IMR-90 (cell line): ENCODE measurements around the gene LCN10. TPM values are rescaled to one million over a fixed set of nuclear protein-coding genes. Genes with fewer than 3 reads are reported as not detected.

Experiments used
- ATAC-seq: fragments of 200-7000 bp; cut with Tn5 transposase; 2 replicates; pipeline ENCODE4 v1.9.1; 2020; ENCODE audit warnings: low read depth, mild to moderate bottlenecking, moderate library complexity
- BruUV-seq: library from RNA; stranded (reverse); fragments of 400-500 nt; replicated peaks from 2 replicates; lab custom pipeline; 2021; lab: Mats Ljungman, UMichigan
- CTCF ChIA-PET: fragments of 300-600 bp; formaldehyde crosslinking; extraction: SDS; loops from one replicate; lab custom pipeline; 2021; ENCODE audit warnings: antibody characterized with exemption; lab: Yijun Ruan, JAX
- POLR2A ChIA-PET: fragments of 300-600 bp; sonication (Branson Sonifier 250); formaldehyde crosslinking; loops from one replicate; lab custom pipeline; 2022; ENCODE audit warnings: antibody characterized with exemption; ENCODE audit not compliant: unreplicated experiment; lab: Charles Lee
- DNase-seq: peaks from one replicate; pipeline ENCODE4 v3.0.0; 2013
- H2AFZ ChIP-seq: replicated peaks from 2 replicates; pipeline ENCODE3; 2013; ENCODE audit warnings: low read length, mild to moderate bottlenecking; ENCODE audit not compliant: poor library complexity
- H2AK5ac ChIP-seq: 2 replicates; pipeline ENCODE4 v1.6.1; 2013; ENCODE audit warnings: low read depth, low read length, inconsistent platforms
- H2AK9ac ChIP-seq: replicated peaks from 2 replicates; pipeline ENCODE3; 2013; ENCODE audit warnings: mild to moderate bottlenecking, low read depth, low read length, moderate library complexity; ENCODE audit not compliant: poor library complexity
- H2BK120ac ChIP-seq: 2 replicates; pipeline ENCODE4 v1.6.1; 2013; ENCODE audit warnings: low read depth, low read length, inconsistent platforms
- H2BK15ac ChIP-seq: 3 replicates; pipeline ENCODE4 v1.6.1; 2013; ENCODE audit warnings: low read depth, low read length, inconsistent platforms
- H2BK20ac ChIP-seq: 2 replicates; pipeline ENCODE4 v1.6.1; 2013; ENCODE audit warnings: low read depth, mild to moderate bottlenecking, inconsistent platforms, low read length, moderate library complexity
- H2BK5ac ChIP-seq: 2 replicates; pipeline ENCODE4 v1.6.1; 2013; ENCODE audit warnings: mild to moderate bottlenecking, low read depth, low read length, inconsistent platforms; ENCODE audit not compliant: poor library complexity, severe bottlenecking
- H3K14ac ChIP-seq: replicated peaks from 2 replicates; pipeline ENCODE4 v1.6.1; 2013; ENCODE audit warnings: low read depth, low read length, inconsistent platforms
- H3K18ac ChIP-seq: 2 replicates; pipeline ENCODE4 v1.6.1; 2013; ENCODE audit warnings: low read depth, low read length, control low read depth
- H3K23ac ChIP-seq: 2 replicates; pipeline ENCODE4 v1.6.1; 2013; ENCODE audit warnings: low read depth, low read length, inconsistent platforms
- H3K27ac ChIP-seq: 2 replicates; pipeline ENCODE4 v1.5.1; 2013; ENCODE audit warnings: mild to moderate bottlenecking, control low read depth, low read length; ENCODE audit not compliant: insufficient read depth
- H3K27me3 ChIP-seq: 2 replicates; pipeline ENCODE4 v1.6.1; 2013; ENCODE audit warnings: low read length; ENCODE audit not compliant: control insufficient read depth, insufficient read depth
- H3K36me3 ChIP-seq: 2 replicates; pipeline ENCODE4 v1.6.1; 2013; ENCODE audit warnings: low read length, mixed read lengths; ENCODE audit not compliant: control insufficient read depth, insufficient read depth
- H3K4ac ChIP-seq: 2 replicates; pipeline ENCODE4 v1.6.1; 2013; ENCODE audit warnings: low read depth, low read length, inconsistent platforms
- H3K4me1 ChIP-seq: 2 replicates; pipeline ENCODE4 v1.6.1; 2013; ENCODE audit warnings: low read length, mixed read lengths; ENCODE audit not compliant: control insufficient read depth, insufficient read depth
- H3K4me2 ChIP-seq: 2 replicates; pipeline ENCODE4 v1.6.1; 2013; ENCODE audit warnings: low read depth, mild to moderate bottlenecking, control low read depth, low read length, moderate library complexity
- H3K4me3 ChIP-seq: 2 replicates; pipeline ENCODE4 v1.5.1; 2013; ENCODE audit warnings: low read depth, mild to moderate bottlenecking, control low read depth, low read length, moderate library complexity; ENCODE audit not compliant: insufficient read depth
- H3K56ac ChIP-seq: 2 replicates; pipeline ENCODE4 v1.6.1; 2013; ENCODE audit warnings: low read length, inconsistent platforms; ENCODE audit not compliant: insufficient read depth; ENCODE audit errors: extremely low read depth
- H3K79me1 ChIP-seq, 2 experiments: 2 replicates each; pipeline ENCODE4 v1.6.1; 2013; ENCODE audit warnings: low read length in 2 of 2, inconsistent platforms in 1 of 2, low read depth in 1 of 2
- H3K9ac ChIP-seq: 2 replicates; pipeline ENCODE4 v1.6.1; 2013; ENCODE audit warnings: low read depth, low read length, control low read depth
- H3K9me1 ChIP-seq: 2 replicates; pipeline ENCODE4 v1.6.1; 2013; ENCODE audit warnings: low read length, inconsistent platforms; ENCODE audit not compliant: insufficient read depth
- H3K9me3 ChIP-seq: 2 replicates; pipeline ENCODE4 v1.6.1; 2013; ENCODE audit warnings: low read length; ENCODE audit not compliant: control insufficient read depth, insufficient read depth
- H4K20me1 ChIP-seq: 2 replicates; pipeline ENCODE4 v1.6.1; 2013; ENCODE audit warnings: low read length, inconsistent platforms; ENCODE audit not compliant: insufficient read depth
- H4K5ac ChIP-seq: 2 replicates; pipeline ENCODE4 v1.6.1; 2013; ENCODE audit warnings: mild to moderate bottlenecking, low read depth, low read length, control low read depth
- H4K8ac ChIP-seq, 2 experiments: 2 replicates each; pipeline ENCODE4 v1.6.1; 2013; ENCODE audit warnings: low read depth in 2 of 2, low read length in 2 of 2, control low read depth in 1 of 2, inconsistent platforms in 1 of 2
- H4K91ac ChIP-seq: 2 replicates; pipeline ENCODE4 v1.6.1; 2013; ENCODE audit warnings: low read depth, low read length, inconsistent platforms; ENCODE audit not compliant: insufficient read depth
- BHLHE40 ChIP-seq: fragments of 150-350 bp; IDR thresholded peaks from 2 replicates; pipeline ENCODE4 v1.6.1; 2016; ENCODE audit warnings: mild to moderate bottlenecking, low read depth, low read length
- CEBPB ChIP-seq: IDR thresholded peaks from 2 replicates; pipeline ENCODE4 v1.6.1; 2012; ENCODE audit warnings: low read depth, low read length, improper control_type of control experiment
- ELK1 ChIP-seq: fragments of 150-350 bp; IDR thresholded peaks from 2 replicates; pipeline ENCODE4 v1.6.1; 2016; ENCODE audit warnings: low read depth, mild to moderate bottlenecking, low read length, moderate library complexity, borderline replicate concordance
- MAFK ChIP-seq: IDR thresholded peaks from 2 replicates; pipeline ENCODE4 v1.6.1; 2012; ENCODE audit warnings: low read depth, low read length, improper control_type of control experiment
- MAZ ChIP-seq: IDR thresholded peaks from 2 replicates; pipeline ENCODE4 v1.6.1; 2012; ENCODE audit warnings: low read depth, mild to moderate bottlenecking, low read length, improper control_type of control experiment, moderate library complexity, borderline replicate concordance
- MXI1 ChIP-seq: IDR thresholded peaks from 2 replicates; pipeline ENCODE4 v1.6.1; 2012; ENCODE audit warnings: low read depth, mild to moderate bottlenecking, low read length, moderate library complexity, borderline replicate concordance
- RAD21 ChIP-seq: IDR thresholded peaks from 2 replicates; pipeline ENCODE4 v1.6.1; 2012; ENCODE audit warnings: low read length, improper control_type of control experiment
- RCOR1 ChIP-seq: IDR thresholded peaks from 2 replicates; pipeline ENCODE4 v1.6.1; 2012; ENCODE audit warnings: mild to moderate bottlenecking, low read length, improper control_type of control experiment; ENCODE audit not compliant: insufficient replicate concordance
- RFX5 ChIP-seq: IDR thresholded peaks from 2 replicates; pipeline ENCODE4 v1.8.0; 2012; ENCODE audit warnings: low read depth, mild to moderate bottlenecking, low read length, moderate library complexity
- SMC3 ChIP-seq: fragments of 150-350 bp; IDR thresholded peaks from 2 replicates; pipeline ENCODE4 v1.6.1; 2016; ENCODE audit warnings: low read depth, mild to moderate bottlenecking, antibody characterized with exemption, low read length, moderate library complexity
- WGBS, 2 experiments: methylation state at CpG; one replicate each; pipeline versions ENCODE4 v1.1.5 to v1.1.7; 2013; ENCODE audit warnings: missing lambda C conversion rate in 2 of 2; ENCODE audit not compliant: insufficient read length in 1 of 2; ENCODE audit errors: extremely low coverage in 2 of 2; 5-methylcytosine and 5-hydroxymethylcytosine counted together
- dilution Hi-C: fragments of 300-500 bp; cut with HindIII; formaldehyde crosslinking; loops from one replicate; pipeline ENCODE4 v1.14.3; 2018; ENCODE audit warnings: low sequenced_read_pairs; ENCODE audit not compliant: unreplicated experiment
- in situ Hi-C: fragments of 300-500 bp; cut with MboI; formaldehyde crosslinking; loops from 3 replicates; pipeline ENCODE4 v1.14.3; 2019; ENCODE audit warnings: low sequenced_read_pairs, inconsistent platforms, mixed read lengths
- intact Hi-C: fragments of 100-400 bp; cut with micrococcal nuclease; formaldehyde crosslinking; loops from 2 replicates; pipeline ENCODE4 v1.10.0; 2022
- polyA plus RNA-seq, 3 experiments: library from polyadenylated mRNA; depleted of rRNA; stranded (reverse); fragments of >200 nt; gene quantifications; 2 replicates each; pipeline ENCODE4 v1.2.3, GENCODE V29; 2012; ENCODE audit warnings: low replicate concordance in 1 of 3
- total RNA-seq: library from RNA; depleted of rRNA; stranded (reverse); fragments of >200 nt; gene quantifications from 2 replicates; pipeline ENCODE4 v1.2.3, GENCODE V29; 2012
- TF ChIP-seq, protein P1 (sequence below): conservative IDR thresholded peaks from 2 replicates; pipeline ENCODE4 v1.5.1; 2012; ENCODE audit warnings: mild to moderate bottlenecking, low read depth, low read length, improper control_type of control experiment

Gene LCN10
- total and polyA plus RNA-seq, 2 of the 4 experiments (the other 2 are of a cell fraction), result not detected

DNA sequence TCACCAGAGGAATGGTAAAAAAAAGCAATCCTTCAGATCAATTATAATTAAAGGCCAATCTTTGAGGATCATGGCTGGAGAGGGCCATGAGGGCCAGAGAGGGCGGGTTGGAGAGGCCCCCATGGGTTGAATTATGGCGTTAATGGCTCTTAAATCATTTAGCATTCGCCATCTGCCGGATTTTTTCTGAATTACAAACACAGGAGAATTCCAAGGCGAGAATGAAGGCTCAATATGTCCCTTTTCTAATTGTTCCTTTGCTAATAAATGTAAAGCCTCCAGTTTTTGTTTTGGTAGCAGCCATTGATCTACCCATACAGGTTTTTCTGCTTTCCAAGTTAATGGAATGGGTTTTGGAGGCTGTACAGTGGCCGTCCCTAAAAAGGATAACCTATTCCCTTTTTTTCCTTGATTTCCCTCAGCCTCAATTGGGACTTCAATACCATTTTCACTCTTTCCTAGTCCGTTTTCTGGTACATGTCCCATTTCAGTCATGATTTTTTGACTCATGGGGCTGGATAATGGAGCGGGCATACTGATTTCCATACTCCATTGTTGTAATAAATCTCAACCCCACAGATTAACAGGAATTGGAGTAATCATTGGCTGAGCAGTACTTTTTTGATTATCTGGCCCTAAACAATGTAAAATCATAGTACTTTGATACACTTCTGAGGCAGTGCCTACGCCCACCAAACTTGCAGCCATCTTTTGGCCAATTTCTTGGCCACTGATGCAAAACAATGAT is 41.7 kb upstream of the LCN10 start:
- intact Hi-C loops, result no loop called here
- Histone ChIP-seq H3K18ac (no peak overlapping the region), H4K8ac (no peak overlapping the region), H4K91ac (no peak overlapping the region), H3K27ac (no peak overlapping the region), H3K23ac (no peak overlapping the region), H3K79me1 (no peaks in the 10 kb centered on the region), H3K4ac (no peak overlapping the region), H3K4me1 (no peaks in the 10 kb centered on the region), H4K5ac (no peak overlapping the region), H2AK5ac (no peak overlapping the region), H3K9me3 (no peaks in the 10 kb centered on the region), H2BK5ac (no peak overlapping the region), H4K20me1 (no peaks in the 10 kb centered on the region), H3K14ac (no peak overlapping the region), H3K4me2 (no peak overlapping the region), H3K56ac (no peak overlapping the region), H3K4me3 (no peak overlapping the region), H2BK20ac (no peak overlapping the region), H3K36me3 (no peaks in the 10 kb centered on the region), H2AK9ac (no peak overlapping the region), H2BK120ac (no peak overlapping the region), H2BK15ac (no peak overlapping the region), H3K9ac (no peak overlapping the region), H3K27me3 (peaks cover 26% of the 10 kb centered on the region), H2AFZ (no peak overlapping the region), H3K9me1 (no peaks in the 10 kb centered on the region)
- CTCF ChIA-PET, result no interaction called here
- TF ChIP-seq RCOR1 (no peak), SMC3 (peak; percentile 28; the same call in 1 of the 2 replicates), CEBPB (no peak), MXI1 (no peak), RAD21 (no peak; the same call in 1 of the 2 replicates), RFX5 (no peak), MAFK (no peak), BHLHE40 (no peak), ELK1 (no peak), MAZ (no peak)
- TF ChIP-seq, protein P1, sequence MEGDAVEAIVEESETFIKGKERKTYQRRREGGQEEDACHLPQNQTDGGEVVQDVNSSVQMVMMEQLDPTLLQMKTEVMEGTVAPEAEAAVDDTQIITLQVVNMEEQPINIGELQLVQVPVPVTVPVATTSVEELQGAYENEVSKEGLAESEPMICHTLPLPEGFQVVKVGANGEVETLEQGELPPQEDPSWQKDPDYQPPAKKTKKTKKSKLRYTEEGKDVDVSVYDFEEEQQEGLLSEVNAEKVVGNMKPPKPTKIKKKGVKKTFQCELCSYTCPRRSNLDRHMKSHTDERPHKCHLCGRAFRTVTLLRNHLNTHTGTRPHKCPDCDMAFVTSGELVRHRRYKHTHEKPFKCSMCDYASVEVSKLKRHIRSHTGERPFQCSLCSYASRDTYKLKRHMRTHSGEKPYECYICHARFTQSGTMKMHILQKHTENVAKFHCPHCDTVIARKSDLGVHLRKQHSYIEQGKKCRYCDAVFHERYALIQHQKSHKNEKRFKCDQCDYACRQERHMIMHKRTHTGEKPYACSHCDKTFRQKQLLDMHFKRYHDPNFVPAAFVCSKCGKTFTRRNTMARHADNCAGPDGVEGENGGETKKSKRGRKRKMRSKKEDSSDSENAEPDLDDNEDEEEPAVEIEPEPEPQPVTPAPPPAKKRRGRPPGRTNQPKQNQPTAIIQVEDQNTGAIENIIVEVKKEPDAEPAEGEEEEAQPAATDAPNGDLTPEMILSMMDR, result peak; percentile 32
- DNase-seq (no peak), ATAC-seq (no peak)
- in situ Hi-C loops, result loop anchor here (10.0 kb wide), 1 partner anchor 250 kb away; the partner anchor contains the start of gene FUT7
- WGBS, 2 experiments, result 8% methylated on average over 2 of the region's 9 CpGs; no CpG with 5 or more reads in 1 of the 2 experiments
- dilution Hi-C loops, result no loop called here
- POLR2A ChIA-PET, result no interaction called here
- BruUV-seq, result no TSS peak
